ENCODE measurements around the gene HAGHL.
"Not testable (repeated sequence)": the region's sequence is repeated elsewhere in the genome, so short reads cannot be mapped to it uniquely, and the experiment has no call there.

HAGHL gene

DNA sequence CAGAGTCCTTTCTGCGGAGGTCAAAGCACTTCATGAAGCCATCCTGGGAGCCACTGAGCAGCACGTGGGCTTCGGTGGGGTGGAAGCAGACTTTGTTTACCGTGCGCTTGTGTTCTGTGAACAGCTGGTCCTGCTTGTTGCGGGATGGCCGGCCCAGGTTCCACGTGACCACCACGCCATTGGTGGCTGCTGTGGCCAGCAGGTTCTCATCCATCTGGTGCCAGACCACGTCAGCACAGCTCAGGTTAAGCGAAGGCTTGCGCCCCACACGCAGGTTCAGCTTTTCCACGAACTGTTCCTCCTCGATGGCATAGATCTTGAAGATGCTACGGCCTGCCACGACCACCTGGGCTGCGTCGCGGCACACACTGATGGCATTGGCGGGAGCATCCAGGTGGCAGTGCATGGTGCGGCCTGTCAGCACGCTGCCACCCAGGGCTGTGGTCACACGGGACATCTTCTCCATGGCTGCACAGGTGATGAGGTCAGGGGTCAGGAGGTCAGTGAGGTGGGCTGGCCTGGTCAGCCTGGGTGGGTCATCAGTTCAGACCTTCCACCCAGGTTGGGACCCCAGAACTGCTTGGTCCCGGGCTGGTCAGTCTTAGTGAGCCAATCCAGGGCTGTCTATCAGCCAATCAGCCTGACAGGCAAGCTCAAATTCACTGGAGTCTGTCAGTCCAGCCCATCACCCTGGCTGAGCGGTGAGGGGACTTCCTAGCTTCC is 37.6 kb upstream of the HAGHL start:
- DNase-seq = no peak

DNA sequence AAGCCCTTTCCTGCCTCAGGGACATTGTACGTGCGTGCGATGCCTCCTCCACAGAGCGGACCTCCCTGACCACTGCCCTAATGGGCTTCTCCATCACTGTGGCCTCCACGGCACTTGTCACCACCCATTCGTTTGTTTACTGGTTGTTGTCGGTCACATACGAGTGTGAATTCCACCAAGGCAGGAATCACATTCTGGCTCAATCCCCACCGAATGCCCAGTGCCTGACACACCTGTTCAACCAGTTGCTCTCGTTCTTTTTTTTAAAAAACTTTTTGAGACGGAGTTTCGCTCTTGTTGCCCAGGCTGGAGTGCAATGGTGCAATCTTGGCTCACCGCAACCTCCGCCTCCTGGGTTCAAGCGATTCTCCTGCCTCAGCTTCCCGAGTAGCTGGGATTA is 35.7 kb upstream of the HAGHL start:
- not testable (repeated sequence) for DNase-seq

DNA sequence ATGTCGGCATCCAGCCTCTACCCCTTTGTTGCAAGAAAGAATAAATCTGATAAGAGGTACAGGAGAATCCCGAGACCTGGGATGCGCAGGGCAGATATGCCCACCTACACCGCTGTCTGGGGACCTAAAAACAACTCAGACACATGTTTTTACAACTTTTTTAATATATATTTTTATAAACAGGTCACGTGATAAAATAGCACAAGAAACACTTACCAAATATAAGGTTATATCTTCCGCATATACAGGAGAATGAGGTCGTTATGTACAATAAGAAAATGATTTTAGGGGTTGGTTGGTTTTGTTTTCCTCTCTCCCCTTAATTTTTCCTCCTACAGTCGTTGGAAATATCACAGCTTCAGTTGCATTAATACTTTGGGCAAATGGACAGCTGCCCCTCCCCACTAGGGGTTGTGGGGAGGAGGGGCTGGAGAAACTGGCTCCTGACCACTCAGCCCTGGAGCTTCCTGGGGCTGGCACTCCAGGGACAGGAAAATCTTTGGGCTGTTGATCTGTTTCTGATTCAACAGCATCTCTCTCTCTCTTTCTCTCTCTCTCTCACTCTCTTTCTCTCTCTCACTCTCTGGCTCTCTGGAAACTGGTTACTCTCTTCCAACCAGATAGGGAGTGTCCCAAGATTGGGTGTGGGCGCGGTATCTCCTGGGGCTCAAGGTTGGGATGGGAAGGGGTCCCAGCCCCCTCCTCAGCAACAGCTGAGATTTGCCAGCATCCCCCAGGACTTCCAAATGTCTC is 34.4 kb upstream of the HAGHL start:
- no peak for DNase-seq

DNA sequence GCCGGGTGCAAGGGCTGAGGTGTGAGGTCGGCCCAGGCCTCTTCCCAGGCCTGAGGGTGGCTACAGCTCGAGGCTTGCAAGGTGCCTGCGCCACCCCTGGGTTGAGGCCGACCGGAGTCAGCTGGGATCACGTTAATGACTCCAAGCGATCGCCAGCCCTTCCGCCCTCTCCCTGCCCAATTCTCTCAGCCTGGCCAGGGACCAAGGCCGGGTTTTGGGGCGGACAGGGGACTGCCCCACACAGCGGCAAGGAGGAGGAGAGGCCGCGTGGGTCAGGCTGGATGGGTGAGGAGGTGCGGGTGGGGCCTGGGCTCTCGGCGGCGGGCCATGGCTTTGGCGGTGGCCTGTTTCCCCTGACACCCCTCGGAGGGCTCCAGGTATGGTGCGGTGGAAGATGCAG is 33.5 kb upstream of the HAGHL start:
- DNase-seq = no peak

DNA sequence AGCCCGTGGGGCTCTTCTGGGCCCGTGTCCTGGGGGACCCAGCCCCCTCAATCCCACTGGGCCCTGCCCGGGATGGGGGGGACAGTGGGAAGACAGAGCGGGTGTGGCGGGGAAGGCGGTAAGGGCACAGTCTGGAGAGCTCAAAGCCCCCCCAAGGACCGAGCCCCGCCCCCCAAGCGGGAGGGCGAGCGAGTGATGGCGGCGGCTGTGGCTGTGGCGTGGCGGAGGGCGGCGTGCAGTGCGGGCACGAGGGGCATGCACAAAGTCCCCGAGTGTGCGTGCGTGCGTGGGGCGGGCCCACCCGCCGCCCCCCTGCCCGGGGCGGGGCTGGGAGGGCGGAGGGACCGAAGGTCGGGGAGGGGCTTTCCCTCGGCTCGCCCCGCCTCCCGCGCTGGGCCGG is 33.1 kb upstream of the HAGHL start:
- no peak for DNase-seq

DNA sequence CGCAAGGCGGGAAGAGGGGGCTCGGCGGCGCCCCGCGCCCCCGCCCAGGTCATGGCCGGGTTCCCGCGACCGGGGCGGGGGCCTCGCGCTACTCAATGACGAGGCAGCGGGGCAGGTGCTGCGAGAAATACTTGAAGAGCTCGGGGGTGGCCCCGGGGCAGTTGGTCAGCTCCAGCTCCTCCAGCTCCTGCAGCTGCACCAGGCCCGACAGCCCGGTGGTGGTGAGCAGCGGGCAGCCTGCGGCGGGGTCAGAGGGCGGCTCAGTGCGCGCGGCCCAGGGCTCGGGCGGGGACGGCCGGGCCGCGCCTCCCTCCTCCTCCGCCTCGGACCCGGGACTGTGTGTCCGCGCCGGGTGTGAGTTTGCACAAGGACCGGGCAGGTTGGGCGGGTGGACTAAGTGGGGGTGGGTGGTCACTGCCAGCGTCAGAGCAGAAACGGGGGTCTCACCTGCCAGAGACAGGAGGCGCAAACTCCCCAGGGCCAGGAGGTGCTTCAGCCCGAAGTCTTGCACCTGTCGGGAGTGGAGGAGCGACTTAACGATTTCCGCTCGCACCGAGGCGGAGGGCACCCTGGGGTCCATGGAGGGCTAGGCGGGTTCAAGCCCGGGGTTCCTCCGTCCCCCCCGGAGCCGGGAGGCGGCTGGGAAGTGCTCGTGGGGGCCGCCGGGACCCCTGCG is 32.6 kb upstream of the HAGHL start:
- no peak for DNase-seq

DNA sequence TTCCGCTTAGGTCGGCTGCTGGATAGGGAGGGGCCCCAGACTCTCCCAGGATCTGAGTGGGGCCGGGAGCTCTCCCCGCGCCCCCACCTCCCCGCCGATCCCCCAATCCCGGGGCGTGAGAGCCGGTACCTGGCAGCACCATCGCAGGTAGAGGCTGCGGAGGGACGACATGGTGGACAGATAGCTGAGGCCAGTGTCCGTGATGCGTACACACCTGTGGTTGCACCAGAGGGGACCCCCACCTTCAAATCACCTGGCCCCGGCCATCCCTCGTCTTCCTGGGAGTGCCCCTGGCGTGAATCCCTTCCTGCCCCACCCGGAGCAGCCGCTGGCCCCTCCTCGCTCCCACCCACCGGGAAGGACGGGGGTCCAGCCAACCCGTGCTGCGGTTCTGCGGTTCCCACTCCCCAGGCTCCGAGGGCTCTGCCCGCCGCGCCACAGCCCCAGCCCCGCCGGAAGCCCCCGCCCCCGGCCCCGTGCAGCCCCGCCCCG is 32.0 kb upstream of the HAGHL start:
- DNase-seq = no peak

DNA sequence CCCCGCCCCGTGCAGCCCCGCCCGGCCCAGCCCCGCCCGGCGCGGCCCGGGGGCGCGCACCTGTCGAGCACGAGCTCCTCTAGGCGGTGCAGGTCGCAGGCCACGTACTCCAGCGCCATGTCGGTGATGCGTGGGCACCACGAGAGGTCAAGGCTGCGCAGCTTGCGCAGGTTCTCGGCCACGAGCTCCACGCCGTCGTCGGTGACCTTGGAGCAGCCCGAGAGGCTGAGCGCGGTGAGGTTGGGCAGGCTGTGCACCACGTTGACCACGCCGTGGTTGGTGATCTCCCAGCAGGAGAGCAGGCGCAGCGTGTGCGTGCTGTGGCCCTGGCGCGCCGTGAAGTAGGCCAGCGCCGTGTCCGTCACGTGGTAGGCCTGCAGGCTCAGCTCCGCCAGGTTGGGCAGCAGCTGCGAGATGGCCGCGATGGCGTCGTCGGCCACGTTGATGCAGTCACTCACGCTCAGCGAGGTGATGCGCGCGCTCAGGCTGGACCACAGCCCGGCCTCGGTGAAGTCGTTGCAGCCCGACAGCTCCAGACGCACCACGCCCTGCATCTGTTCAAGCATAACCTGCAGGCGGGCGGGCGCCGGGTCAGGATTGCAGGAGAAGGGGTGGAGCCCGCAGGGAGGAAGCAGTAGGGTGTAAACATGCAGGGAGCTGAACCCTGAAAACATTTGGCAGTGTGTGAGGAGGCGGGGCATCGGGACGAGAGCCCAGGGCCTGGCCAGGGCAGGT is 31.4 kb upstream of the HAGHL start:
- DNase-seq = peak; percentile 78

DNA sequence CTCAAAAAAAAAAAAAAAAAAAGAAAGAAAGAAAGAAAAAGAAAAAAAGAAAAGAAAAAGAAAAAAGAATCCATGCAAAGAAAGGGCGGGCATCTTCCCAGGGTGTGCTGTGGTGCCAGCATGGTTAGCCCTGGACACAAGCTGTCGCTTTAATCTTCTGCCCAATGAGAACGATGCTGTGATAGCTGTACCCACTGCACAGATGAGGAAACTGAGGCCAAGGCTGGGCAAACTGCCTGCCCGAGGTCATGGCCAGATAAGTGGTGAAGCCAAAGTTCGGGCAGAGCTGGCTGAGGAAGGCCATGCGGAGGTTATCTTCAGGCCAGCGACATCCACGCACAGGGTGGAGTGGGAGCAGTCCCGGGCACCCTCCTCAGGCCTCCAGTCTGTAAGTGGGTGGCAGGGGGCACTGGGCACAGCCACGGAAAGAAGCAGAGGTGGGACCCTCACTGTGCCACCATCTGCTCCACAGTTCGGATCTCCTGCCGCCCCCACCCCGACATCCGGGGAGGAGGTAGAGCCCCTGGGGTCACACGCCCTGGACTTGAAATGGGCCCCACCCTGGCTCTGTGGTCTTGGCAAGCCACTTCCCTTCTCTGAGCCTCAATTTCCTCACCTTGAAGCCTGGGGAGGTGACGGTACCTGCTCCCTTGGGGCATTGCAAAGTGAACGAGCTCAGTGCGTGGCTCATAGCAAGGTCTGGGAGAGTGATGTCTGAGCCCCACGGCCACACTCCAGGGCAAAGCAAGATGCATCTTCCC is 27.8 kb upstream of the HAGHL start:
- no peak for DNase-seq

DNA sequence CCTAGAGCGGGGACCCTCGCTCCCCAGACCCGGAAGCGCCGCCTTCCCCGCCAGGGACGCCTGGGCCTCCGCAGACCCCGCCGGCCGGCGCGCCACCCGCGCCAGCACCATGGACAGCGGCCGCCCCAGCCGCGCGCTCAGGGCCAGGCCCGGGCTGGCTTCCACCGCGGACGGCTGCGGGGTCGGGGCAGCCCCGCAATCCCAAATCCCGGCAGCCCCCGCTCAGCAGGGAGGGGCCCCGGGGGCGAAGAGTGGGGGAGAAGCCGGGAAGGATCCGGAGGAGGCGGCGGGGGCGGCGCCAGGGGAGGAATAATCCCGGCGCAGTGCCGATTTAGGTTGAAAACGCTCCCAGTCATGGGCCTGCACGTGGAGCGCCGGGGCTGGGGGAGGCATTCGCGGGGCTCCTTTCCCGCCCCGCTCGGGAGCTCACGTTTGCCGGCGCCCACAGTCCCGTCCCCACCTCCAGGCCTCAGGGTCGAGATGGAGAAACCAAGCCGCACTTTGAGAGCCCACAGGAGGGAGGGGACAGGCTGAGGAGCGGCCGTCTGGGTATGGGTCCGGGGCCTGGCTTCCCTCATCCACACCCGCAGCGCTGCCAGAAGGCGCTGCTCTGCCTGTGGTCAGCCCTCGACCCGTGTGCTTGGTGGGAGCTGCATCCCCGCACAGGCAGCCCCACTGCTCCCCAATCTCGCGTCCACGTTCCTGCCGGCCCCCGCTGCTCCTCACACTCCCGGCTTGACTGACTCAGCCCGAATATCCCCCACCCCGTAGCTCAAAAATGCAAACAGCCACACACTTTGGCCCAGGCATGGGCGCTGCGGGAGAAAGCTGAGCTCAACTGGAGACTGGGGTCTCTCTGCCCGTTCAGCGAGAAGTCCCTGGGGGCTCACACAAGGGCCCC is 26.0 kb upstream of the HAGHL start:
- peak; percentile 61 for DNase-seq

DNA sequence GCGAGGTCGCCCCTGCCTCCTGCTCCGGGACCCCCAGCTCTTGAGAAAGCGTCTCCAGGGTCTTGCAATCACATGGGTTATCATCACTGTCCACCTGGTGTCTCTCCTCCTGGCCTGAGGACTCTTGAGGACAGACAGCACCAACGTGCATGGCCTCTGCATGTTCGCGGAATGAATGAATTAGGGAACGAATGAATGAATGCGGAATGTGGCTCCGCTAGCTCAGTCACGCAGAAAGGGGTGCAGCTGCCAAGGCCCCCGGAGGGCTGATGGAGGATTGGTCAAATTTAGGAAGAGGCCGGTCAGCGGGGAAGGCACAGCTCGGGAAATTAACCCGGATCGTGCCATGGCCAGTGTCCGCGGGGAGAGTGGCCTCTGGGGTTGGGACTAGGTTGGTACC is 24.6 kb upstream of the HAGHL start:
- no peak for DNase-seq

DNA sequence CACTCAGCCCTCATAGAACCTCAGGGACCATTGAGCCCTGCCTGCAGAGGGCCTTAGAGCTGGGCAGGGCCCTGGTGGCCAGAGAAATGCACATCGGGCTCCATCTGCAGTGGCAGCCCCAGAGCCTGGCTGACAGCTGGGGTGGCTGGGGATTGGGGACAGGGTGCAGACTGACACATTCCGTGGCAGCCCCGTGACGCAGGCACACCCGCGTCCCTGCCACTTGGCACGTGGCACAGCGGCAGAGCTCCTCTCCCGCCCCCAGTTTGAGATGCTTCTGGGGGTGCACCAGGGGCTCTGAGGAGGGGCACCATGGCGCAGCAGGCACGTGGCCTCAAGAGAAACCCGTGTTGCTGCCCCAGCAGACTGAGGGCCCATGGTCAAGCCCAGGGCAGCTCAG is 23.5 kb upstream of the HAGHL start:
- no peak for DNase-seq

DNA sequence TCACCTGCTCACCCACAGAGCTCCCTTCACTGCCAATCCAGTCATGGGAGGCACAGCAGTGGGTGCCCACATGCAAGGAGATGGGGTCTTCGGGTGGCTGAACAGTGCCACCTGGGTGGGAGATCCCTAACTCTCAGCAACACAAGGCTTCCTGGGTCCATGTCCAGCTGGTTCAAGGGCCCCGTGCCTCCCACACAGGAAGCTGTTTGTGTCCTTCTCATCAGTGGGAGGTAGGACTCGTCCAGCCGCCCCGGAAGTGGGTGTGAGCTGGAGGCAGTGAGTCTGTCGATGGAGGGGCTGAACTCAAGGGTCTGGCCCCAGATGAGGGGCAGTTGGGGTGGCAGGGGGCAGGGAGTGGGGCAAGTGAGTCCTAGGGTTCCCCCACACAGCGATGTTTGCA is 22.9 kb upstream of the HAGHL start:
- DNase-seq = no peak

DNA sequence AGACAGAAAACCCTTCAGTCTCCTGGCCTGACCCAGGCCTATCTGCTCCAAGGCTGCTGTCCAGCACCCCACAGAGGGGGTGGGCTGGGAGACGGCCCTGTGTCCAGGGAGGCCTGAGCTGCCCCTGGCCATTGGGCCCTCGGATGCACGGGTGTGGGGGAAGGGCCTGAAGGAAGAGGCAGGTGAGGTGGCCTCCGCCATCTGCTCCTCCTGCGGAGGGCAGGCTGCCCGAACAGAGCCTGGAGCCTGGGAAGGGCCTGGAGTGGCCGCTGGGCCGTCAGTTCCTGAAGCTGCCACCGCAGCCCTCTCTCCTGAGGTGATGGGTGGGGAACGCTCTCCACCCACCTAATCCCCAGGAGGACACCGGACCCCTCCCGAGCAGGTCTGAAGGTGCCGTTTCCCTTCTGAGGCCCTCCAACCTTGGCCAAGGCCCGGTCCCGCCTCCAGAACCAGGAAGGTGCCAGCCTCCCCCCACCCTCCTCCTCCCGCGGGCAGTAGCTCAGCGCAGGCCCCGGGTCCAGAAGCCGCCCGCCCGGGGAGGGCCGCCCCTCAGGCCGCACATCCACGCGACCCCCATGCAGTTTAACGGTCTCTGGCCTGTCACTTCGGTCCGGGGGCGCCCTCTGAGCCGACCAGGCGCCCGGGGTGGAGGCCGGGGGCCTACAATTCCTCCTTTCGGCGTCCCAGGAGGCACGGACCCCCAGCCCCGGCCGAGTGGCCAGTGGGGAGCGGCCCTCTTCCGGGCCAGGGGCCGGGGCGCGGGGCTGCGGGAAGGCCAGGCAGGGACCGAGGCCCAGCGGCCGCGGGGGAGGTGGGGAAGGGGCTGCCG is 22.1 kb upstream of the HAGHL start:
- DNase-seq = no peak

DNA sequence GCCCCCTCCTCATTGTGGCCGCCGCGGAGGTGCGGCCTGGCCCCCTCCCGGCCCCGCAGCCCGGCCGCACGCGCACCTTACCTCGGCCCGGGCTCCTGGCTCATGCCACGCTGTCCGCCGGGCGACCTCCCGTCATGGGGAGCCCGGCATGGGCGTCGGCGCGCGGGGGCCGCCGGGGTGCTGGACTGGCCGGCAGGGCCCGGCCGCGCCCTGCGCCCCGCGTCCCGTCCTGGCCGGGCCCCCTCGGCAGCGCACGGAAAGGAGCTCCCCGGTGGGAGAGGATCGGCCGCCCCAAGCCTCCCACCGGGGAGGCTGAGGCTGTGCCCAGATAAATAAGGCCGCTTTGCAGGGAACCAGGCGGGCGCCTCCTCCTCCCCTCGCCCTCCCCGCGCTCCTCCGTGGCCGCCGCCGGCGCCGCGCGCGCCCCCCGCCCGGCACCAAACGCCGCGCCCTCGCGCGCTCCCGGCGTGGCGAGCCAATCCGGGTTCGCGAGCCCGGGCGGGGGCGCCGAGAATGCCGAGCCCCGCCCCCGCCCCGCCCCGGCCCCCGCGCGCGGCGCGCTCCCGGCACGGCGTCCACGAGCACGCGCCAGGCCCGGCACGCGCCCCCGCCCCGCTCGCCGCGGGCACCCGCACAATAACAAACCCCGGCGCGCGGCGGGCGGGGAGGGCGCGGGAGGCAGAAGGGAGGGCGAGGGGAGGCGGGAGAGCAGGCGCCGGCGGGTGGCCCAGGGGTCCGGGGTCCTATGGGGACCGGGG is 21.3 kb upstream of the HAGHL start, which contains the start of gene FBXL16:
Gene FBXL16, minus strand, starts transcription at position 371 of the 758 bp plus-strand sequence. CDS start 8,396 bp downstream, outside the sequence.
- DNase-seq = no peak

DNA sequence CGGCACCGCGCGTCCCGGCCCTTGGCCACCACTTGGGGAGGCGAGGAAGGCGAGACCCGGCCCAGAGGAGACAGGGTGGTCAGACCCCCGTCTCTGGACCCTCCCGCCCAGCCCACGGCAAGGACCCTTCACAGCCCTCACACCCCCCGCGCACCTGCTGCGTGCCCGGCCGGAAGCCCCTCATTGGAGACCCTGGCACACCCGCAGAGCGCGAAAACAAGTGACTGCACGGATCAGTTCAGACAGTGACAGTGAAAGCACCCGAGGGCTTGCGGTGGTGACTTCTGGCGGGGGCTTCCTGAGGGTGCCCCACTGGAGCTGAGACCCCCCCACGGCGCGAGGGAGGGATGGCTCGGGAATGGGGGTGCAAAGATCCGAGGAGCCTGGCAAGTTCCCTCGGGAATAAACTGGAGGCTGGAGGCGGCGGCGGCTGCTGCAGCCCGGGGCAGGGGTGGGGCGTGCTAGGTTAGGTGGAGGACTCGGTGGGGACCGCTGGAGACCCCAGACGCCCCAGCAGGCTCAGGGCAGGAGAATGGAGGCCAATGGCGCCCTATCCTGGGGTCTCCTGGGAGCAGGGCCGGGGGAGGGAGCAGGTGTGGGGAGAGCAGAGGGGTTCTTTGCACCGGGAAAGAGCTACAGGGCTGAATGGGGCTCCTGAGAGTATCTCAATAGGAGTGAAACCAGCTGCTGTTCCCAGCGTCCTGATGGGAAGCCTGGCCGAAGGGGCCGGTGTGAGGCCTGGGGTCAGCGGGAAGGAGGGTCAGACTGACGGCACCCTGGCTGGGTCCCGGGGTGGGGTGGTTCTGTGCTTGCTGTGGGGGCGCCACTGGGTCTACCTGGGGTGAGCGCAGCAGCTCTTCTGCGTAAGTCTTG is 20.5 kb upstream of the HAGHL start:
- DNase-seq = no peak

DNA sequence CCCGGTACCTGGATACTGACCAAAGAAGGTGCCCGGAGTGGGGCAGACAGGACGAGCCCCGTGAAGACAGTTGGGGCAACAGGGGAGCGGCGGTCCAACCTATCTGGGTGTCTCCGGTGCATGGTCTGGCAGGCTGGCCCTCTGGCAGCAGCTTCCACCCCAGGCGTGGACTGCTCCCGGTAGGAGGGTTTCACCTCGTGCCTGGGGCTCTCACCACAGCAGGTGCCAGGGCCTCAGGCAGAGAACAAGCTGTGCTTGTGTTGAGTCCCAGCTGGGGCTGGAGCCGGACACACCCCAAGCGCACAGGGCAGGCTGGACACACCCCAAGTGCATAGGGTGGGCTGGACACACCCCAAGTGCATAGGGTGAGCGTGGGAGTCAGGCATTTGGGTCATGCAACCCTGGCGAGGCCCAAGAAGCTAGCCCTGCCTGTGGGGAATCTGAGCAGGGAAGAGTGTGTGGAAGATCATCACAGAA is 19.8 kb upstream of the HAGHL start:
- no peak for DNase-seq

DNA sequence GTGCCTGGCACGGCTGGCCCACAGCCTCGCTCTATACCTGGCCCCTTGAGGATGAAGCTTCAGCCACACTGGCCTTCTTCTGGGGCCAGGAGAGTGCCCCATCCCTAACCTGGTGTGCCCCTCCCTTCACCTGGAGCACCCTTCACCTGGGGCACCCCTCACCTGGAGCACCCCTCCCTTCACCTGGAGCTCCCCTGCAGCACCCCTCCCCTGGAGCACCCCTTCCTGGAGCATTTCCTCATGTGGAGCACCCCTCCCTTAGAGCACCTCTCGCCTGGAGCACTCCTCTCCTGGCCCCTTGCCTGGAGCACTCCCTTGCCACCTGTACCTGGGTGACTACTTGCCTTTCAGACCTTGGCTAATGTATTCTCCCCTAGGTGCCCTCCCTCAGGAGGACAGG is 18.9 kb upstream of the HAGHL start:
- no peak for DNase-seq

All from stimulated activated CD8-positive, alpha-beta memory T cell treated with anti-CD3 and anti-CD28 coated beads, Interleukin-4, amount 100 ng/mL, for 48 hours (primary cell).